Caco-2 (cell line): ENCODE results near the gene SURF4. TPM values are rescaled to one million over a fixed set of nuclear protein-coding genes. Genes with fewer than 3 reads are reported as not detected.

Source experiments
- BruUV-seq: library from RNA; stranded (reverse); fragments of 400-500 nt; replicated peaks from 2 replicates; lab custom pipeline; 2021; lab: Mats Ljungman, UMichigan
- CTCF ChIA-PET: fragments of 300-600 bp; sonication (Branson Sonifier 250); formaldehyde crosslinking; loops from one replicate; lab custom pipeline; 2022; ENCODE audit warnings: antibody characterized with exemption; lab: Charles Lee
- POLR2A ChIA-PET: fragments of 300-600 bp; sonication (Branson Sonifier 250); formaldehyde crosslinking; loops from one replicate; lab custom pipeline; 2022; ENCODE audit warnings: antibody characterized with exemption; lab: Charles Lee
- DNase-seq, 2 experiments: peaks; one replicate each; pipeline versions ENCODE4 v3.0.0 to v3.0.0-alpha.2; 2020 to 2022
- H3K27me3 ChIP-seq: replicated peaks from 2 replicates; pipeline ENCODE4 v1.6.0; 2011; ENCODE audit warnings: low read length; ENCODE audit not compliant: control insufficient read depth, insufficient read depth
- H3K36me3 ChIP-seq: 2 replicates; pipeline ENCODE4 v1.5.1; 2011; ENCODE audit warnings: low read length; ENCODE audit not compliant: control insufficient read depth, insufficient read depth
- H3K4me1 ChIP-seq: fragments of 250-450 bp; sonication (Bioruptor Pico); 2 replicates; pipeline ENCODE4 v1.5.1; 2020; ENCODE audit warnings: mild to moderate bottlenecking
- H3K4me3 ChIP-seq: 2 replicates; pipeline ENCODE4 v1.5.1; 2011; ENCODE audit warnings: low read depth, mild to moderate bottlenecking, control low read depth, low read length
- H3K9me3 ChIP-seq: fragments of 250-450 bp; sonication (Bioruptor Pico); 2 replicates; pipeline ENCODE4 v1.5.1; 2020; ENCODE audit warnings: mild to moderate bottlenecking, moderate library complexity
- H3K27ac Mint-ChIP-seq: one replicate; pipeline ENCODE4 v1.8.0; 2022; ENCODE audit warnings: mixed read lengths; ENCODE audit not compliant: unreplicated experiment
- H3K27me3 Mint-ChIP-seq: one replicate; pipeline ENCODE4 v1.8.0; 2022; ENCODE audit warnings: mixed read lengths; ENCODE audit not compliant: insufficient read depth, unreplicated experiment
- H3K36me3 Mint-ChIP-seq: one replicate; pipeline ENCODE4 v1.8.0; 2022; ENCODE audit warnings: mild to moderate bottlenecking, mixed read lengths; ENCODE audit not compliant: insufficient read depth, unreplicated experiment
- H3K4me1 Mint-ChIP-seq: one replicate; pipeline ENCODE4 v1.8.0; 2022; ENCODE audit warnings: low read depth, mixed read lengths; ENCODE audit not compliant: unreplicated experiment
- H3K4me3 Mint-ChIP-seq: one replicate; pipeline ENCODE4 v1.8.0; 2022; ENCODE audit warnings: mild to moderate bottlenecking, moderate library complexity, mixed read lengths; ENCODE audit not compliant: unreplicated experiment
- H3K9me3 Mint-ChIP-seq: one replicate; pipeline ENCODE4 v1.8.0; 2022; ENCODE audit warnings: mixed read lengths; ENCODE audit not compliant: unreplicated experiment
- CTCF ChIP-seq, 2 experiments: fragments of 200-600 bp in 1 of 2; IDR thresholded peaks; 1 replicate in 1 of 2; 2 replicates in 1 of 2; pipeline versions ENCODE4 v1.5.1 to v1.8.0; 2011 to 2022; ENCODE audit warnings: antibody characterized with exemption in 1 of 2, control low read depth in 1 of 2, inconsistent platforms in 1 of 2, low read depth in 1 of 2, low read length in 1 of 2, mild to moderate bottlenecking in 1 of 2, moderate library complexity in 1 of 2; ENCODE audit not compliant: insufficient read depth in 1 of 2, severe bottlenecking in 1 of 2, unreplicated experiment in 1 of 2
- intact Hi-C: fragments of 100-400 bp; cut with micrococcal nuclease; formaldehyde crosslinking; loops from one replicate; pipeline ENCODE4 v1.10.0; 2022; ENCODE audit not compliant: unreplicated experiment
- total RNA-seq: library from RNA; stranded (reverse); gene quantifications from 2 replicates; pipeline ENCODE4 v1.2.3, GENCODE V29; 2022

SURF4 gene
- total RNA-seq, 1 experiment from 2014 or later, result 239 TPM

GRCh38 chr9:133357656-133358055 lies 18.2 kb downstream of the SURF4 start:
- peaks cover 93% of the 10 kb centered on the region for H3K36me3 Mint-ChIP-seq
- DNase-seq, result no peak
- peaks cover 14% of the 10 kb centered on the region for H3K4me1 ChIP-seq
- no peaks in the 10 kb centered on the region for H3K9me3 ChIP-seq
- no peaks in the 10 kb centered on the region for H3K9me3 Mint-ChIP-seq
- peaks cover 20% of the 10 kb centered on the region for H3K4me1 Mint-ChIP-seq
- CTCF ChIA-PET, result interaction anchor here (0.9 to 1.8 kb wide), 7 partner anchors 8 to 170 kb away, joined by 3 to 9 read pairs (median 3); partner anchors contain the start of genes MED22 and RPL7A
- POLR2A ChIA-PET, result no interaction called here
- H3K4me3 ChIP-seq, result peak overlapping the region; percentile 62
- no peak for TF ChIP-seq CTCF (IDR thresholded peaks at IDR 0.05; ENCODE audit: insufficient read depth in 1 of 2, low read depth in 1 of 2, low read length in 1 of 2, severe bottlenecking in 1 of 2, unreplicated experiment in 1 of 2)
- H3K4me3 Mint-ChIP-seq, result peak overlapping the region; percentile 86
- H3K27ac Mint-ChIP-seq, result no peak overlapping the region
- intact Hi-C loops, result loop anchor here (2.0 kb wide), 2 partner anchors 19 to 37 kb away; partner anchors contain the start of genes STKLD1 and SURF4
- no TSS peak for BruUV-seq
- H3K27me3 Mint-ChIP-seq, result no peaks in the 10 kb centered on the region
- peaks cover 5% of the 10 kb centered on the region for H3K36me3 ChIP-seq
- no peaks in the 10 kb centered on the region for H3K27me3 ChIP-seq

- H3K4me1 Mint-ChIP-seq, result peaks cover 20% of the 10 kb centered on the region
- peak in 1 of 2 experiments; percentile 52 for TF ChIP-seq CTCF (IDR thresholded peaks at IDR 0.05; ENCODE audit: insufficient read depth in 1 of 2, low read depth in 1 of 2, low read length in 1 of 2, severe bottlenecking in 1 of 2, unreplicated experiment in 1 of 2)
- peaks cover 93% of the 10 kb centered on the region for H3K36me3 Mint-ChIP-seq
- Histone ChIP-seq H3K36me3 (peaks cover 7% of the 10 kb centered on the region), H3K4me3 (peak within 1 kb of the TSS; percentile 62), H3K27me3 (no peaks in the 10 kb centered on the region), H3K9me3 (no peaks in the 10 kb centered on the region), H3K4me1 (peaks cover 14% of the 10 kb centered on the region)
- no peaks in the 10 kb centered on the region for H3K9me3 Mint-ChIP-seq
- H3K4me3 Mint-ChIP-seq, result peak within 1 kb of the TSS; percentile 86
- H3K27ac Mint-ChIP-seq, result peak within 1 kb of the TSS; percentile 88
- ChIA-PET POLR2A (interaction anchor here (0.6 to 1.5 kb wide), 3 partner anchors 8 to 103 kb away, joined by 3 to 13 read pairs (median 5); partner anchors contain the start of genes MED22, RPL7A and SURF6), CTCF (interaction anchor here (0.6 to 1.8 kb wide), 14 partner anchors 9 to 782 kb away, joined by 3 to 9 read pairs (median 3); partner anchors contain the start of genes MED22 and RPL7A)
- DNase-seq, result peak; percentile 86 to 93
- intact Hi-C loops, result loop anchor here (2.0 kb wide), 2 partner anchors 20 to 38 kb away; partner anchors contain the start of genes STKLD1 and SURF4
- no peaks in the 10 kb centered on the region for H3K27me3 Mint-ChIP-seq
- BruUV-seq, result no TSS peak
Measured at GRCh38 chr9:133356391-133357091, 19.3 kb downstream of the SURF4 start, which contains the start of the genes SURF1 and SURF2. Gene SURF1, minus strand, starts transcription at chr9:133356487. Its CDS starts 34 bp downstream, at chr9:133356453. Gene SURF2, plus strand, starts transcription at chr9:133356550. Its CDS starts 43 bp downstream, at chr9:133356593.

GRCh38 chr9:133355881-133356357 lies 19.9 kb downstream of the SURF4 start:
- Histone ChIP-seq H3K9me3 (no peaks in the 10 kb centered on the region), H3K4me1 (peaks cover 14% of the 10 kb centered on the region), H3K36me3 (peaks cover 7% of the 10 kb centered on the region), H3K27me3 (no peaks in the 10 kb centered on the region), H3K4me3 (peak overlapping the region; percentile 62)
- DNase-seq, result no peak
- peak overlapping the region; percentile 88 for H3K27ac Mint-ChIP-seq
- TF ChIP-seq CTCF (IDR thresholded peaks at IDR 0.05; ENCODE audit: insufficient read depth in 1 of 2, low read depth in 1 of 2, low read length in 1 of 2, severe bottlenecking in 1 of 2, unreplicated experiment in 1 of 2), result no peak
- peaks cover 93% of the 10 kb centered on the region for H3K36me3 Mint-ChIP-seq
- POLR2A ChIA-PET, result interaction anchor here (1.5 kb wide), 1 partner anchor 8 kb away, joined by 13 read pairs; the partner anchor contains the start of genes MED22 and RPL7A
- H3K4me1 Mint-ChIP-seq, result peaks cover 20% of the 10 kb centered on the region
- TSS peak; percentile 28 for BruUV-seq
- H3K9me3 Mint-ChIP-seq, result no peaks in the 10 kb centered on the region
- H3K4me3 Mint-ChIP-seq, result peak overlapping the region; percentile 86
- intact Hi-C loops, result loop anchor here (2.0 kb wide), 2 partner anchors 21 to 39 kb away; partner anchors contain the start of genes STKLD1 and SURF4
- H3K27me3 Mint-ChIP-seq, result no peaks in the 10 kb centered on the region
- CTCF ChIA-PET, result interaction anchor here (0.6 to 1.8 kb wide), 6 partner anchors 8 to 783 kb away, joined by 3 to 9 read pairs (median 4); partner anchors contain the start of genes MED22 and RPL7A
